ENCODE data around the gene ARAP1. TPM values are rescaled to one million over a fixed set of nuclear protein-coding genes. Genes with fewer than 3 reads are reported as not detected.

Gene ARAP1
- total RNA-seq, 1 experiment from 2014 or later: 47.0 TPM

GRCh38 chr11:72758690-72759389 lies 6.6 kb upstream of the ARAP1 start:
- Mint-ChIP-seq H3K4me1 (ENCODE audit: insufficient read depth, unreplicated experiment) (peaks cover 18% of the 10 kb centered on the region), H3K4me3 (ENCODE audit: unreplicated experiment) (no peak overlapping the region), H3K36me3 (ENCODE audit: insufficient read depth, unreplicated experiment) (no peaks in the 10 kb centered on the region), H3K27me3 (ENCODE audit: insufficient read depth, unreplicated experiment) (no peaks in the 10 kb centered on the region), H3K9me3 (ENCODE audit: unreplicated experiment) (peaks cover 7% of the 10 kb centered on the region), H3K27ac (ENCODE audit: low read depth, unreplicated experiment) (no peak overlapping the region)
- no peak for TF ChIP-seq CTCF (IDR thresholded peaks at IDR 0.05; ENCODE audit: unreplicated experiment)
- DNase-seq (ENCODE audit: unreplicated experiment): no peak
- POLR2A ChIA-PET: interaction anchor here (0.7 kb wide), 1 partner anchor 890 kb away, joined by 3 read pairs; no protein-coding TSS in a partner anchor
- no TSS peak for BruUV-seq (replicated peaks)
- intact Hi-C loops (cut with micrococcal nuclease): no loop called here
- CTCF ChIA-PET: interaction anchor here (0.6 to 1.6 kb wide), 3 partner anchors 33 to 475 kb away, joined by 3 to 4 read pairs (median 3); no protein-coding TSS in a partner anchor

- CTCF ChIA-PET: interaction anchor here (0.7 to 1.6 kb wide), 2 partner anchors 37 to 476 kb away, joined by 3 to 4 read pairs; no protein-coding TSS in a partner anchor
- intact Hi-C loops (cut with micrococcal nuclease): no loop called here
- H3K27ac Mint-ChIP-seq (ENCODE audit: low read depth, unreplicated experiment): no peak overlapping the region
- H3K36me3 Mint-ChIP-seq (ENCODE audit: insufficient read depth, unreplicated experiment): no peaks in the 10 kb centered on the region
- POLR2A ChIA-PET: interaction anchor here (0.6 kb wide), 1 partner anchor 11 kb away, joined by 3 read pairs; no protein-coding TSS in a partner anchor
- peaks cover 7% of the 10 kb centered on the region for H3K9me3 Mint-ChIP-seq (ENCODE audit: unreplicated experiment)
- TF ChIP-seq CTCF (IDR thresholded peaks at IDR 0.05; ENCODE audit: unreplicated experiment): no peak
- H3K27me3 Mint-ChIP-seq (ENCODE audit: insufficient read depth, unreplicated experiment): no peaks in the 10 kb centered on the region
- peaks cover 18% of the 10 kb centered on the region for H3K4me1 Mint-ChIP-seq (ENCODE audit: insufficient read depth, unreplicated experiment)
- DNase-seq (ENCODE audit: unreplicated experiment): peak; percentile 53
- no TSS peak for BruUV-seq (replicated peaks)
- H3K4me3 Mint-ChIP-seq (ENCODE audit: unreplicated experiment): no peak overlapping the region
These were observed 6.1 kb upstream of the ARAP1 start for GRCh38 chr11:72758304-72758689.

GRCh38 chr11:72755713-72756285 lies 3.6 kb upstream of the ARAP1 start:
- no peak for DNase-seq (ENCODE audit: unreplicated experiment)
- ChIA-PET POLR2A (no interaction called here), CTCF (interaction anchor here (0.6 kb wide), 1 partner anchor 30 kb away, joined by 3 read pairs; no protein-coding TSS in a partner anchor)
- H3K4me3 Mint-ChIP-seq (ENCODE audit: unreplicated experiment): no peak overlapping the region
- H3K9me3 Mint-ChIP-seq (ENCODE audit: unreplicated experiment): peaks cover 3% of the 10 kb centered on the region
- intact Hi-C loops (cut with micrococcal nuclease): no loop called here
- no peak for TF ChIP-seq CTCF (IDR thresholded peaks at IDR 0.05; ENCODE audit: unreplicated experiment)
- peaks cover 28% of the 10 kb centered on the region for H3K4me1 Mint-ChIP-seq (ENCODE audit: insufficient read depth, unreplicated experiment)
- no TSS peak for BruUV-seq (replicated peaks)
- peak overlapping the region; percentile 54 for H3K27ac Mint-ChIP-seq (ENCODE audit: low read depth, unreplicated experiment)
- H3K27me3 Mint-ChIP-seq (ENCODE audit: insufficient read depth, unreplicated experiment): no peaks in the 10 kb centered on the region
- H3K36me3 Mint-ChIP-seq (ENCODE audit: insufficient read depth, unreplicated experiment): no peaks in the 10 kb centered on the region

GRCh38 chr11:72754544-72755155 lies 2.4 kb upstream of the ARAP1 start:
- CTCF ChIA-PET: no interaction called here
- Mint-ChIP-seq H3K4me1 (ENCODE audit: insufficient read depth, unreplicated experiment) (peaks cover 27% of the 10 kb centered on the region), H3K27me3 (ENCODE audit: insufficient read depth, unreplicated experiment) (no peaks in the 10 kb centered on the region), H3K9me3 (ENCODE audit: unreplicated experiment) (no peaks in the 10 kb centered on the region), H3K27ac (ENCODE audit: low read depth, unreplicated experiment) (no peak overlapping the region), H3K36me3 (ENCODE audit: insufficient read depth, unreplicated experiment) (no peaks in the 10 kb centered on the region), H3K4me3 (ENCODE audit: unreplicated experiment) (no peak overlapping the region)
- DNase-seq (ENCODE audit: unreplicated experiment): no peak
- intact Hi-C loops (cut with micrococcal nuclease): no loop called here
- no TSS peak for BruUV-seq (replicated peaks)
- POLR2A ChIA-PET: no interaction called here
- no peak for TF ChIP-seq CTCF (IDR thresholded peaks at IDR 0.05; ENCODE audit: unreplicated experiment)

Data from MCF 10A (cell line).